OCI-M1 (cell line): ENCODE data around the gene PRKN.

Experiments
- DNase-seq: peaks from one replicate; lab custom pipeline; 2025; lab: John Stamatoyannopoulos, UW

Gene PRKN

GRCh38 chr6:162727322-162728182, at the start of gene PRKN, which contains the start of gene PACRG:
PRKN (minus strand) TSS chr6:162727766.
PACRG (plus strand) TSS chr6:162727974.
- DNase-seq = peak; percentile 99

- DNase-seq = no peak
These were observed 49.5 kb upstream of the PRKN start for GRCh38 chr6:162777091-162777490.

DNA sequence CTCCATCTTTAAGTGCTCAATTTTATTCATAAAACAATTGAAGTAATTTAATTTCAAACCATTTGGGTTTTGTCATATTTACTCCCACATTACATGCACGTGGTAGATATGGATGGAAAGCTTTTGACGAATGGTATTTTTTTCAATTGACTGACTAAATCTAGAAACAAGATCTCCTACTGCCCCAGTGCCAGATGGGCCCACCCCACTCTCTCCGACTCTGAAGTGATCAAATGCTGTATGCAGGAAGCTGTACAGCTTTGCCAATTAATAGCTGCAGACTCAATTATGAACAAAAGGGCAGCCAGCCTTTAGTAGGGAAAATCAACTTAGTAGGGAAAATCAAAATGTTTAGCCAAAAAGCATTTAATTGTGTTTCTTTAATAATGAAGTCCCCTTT, 46.4 kb upstream of the PRKN start:
- DNase-seq = no peak

DNA sequence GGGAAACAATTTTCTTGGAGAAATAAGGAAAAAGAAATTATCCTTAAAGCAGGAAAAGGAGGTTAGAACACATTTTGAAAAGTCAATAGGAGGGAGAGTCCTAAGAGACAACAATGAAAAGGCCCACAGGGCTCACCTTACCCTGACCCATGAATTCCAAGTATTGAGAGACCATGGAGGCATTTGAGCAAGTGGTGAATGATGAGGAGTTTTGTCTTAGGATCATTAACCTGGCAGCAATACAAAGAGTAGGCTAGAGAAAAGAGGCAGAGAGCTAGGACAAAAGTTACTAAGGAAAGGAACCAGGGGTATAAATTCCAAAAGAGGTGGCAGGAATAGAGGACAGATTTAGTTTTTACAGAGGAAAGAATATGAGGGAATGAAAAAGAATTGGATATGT, 44.9 kb upstream of the PRKN start:
- DNase-seq = no peak

GRCh38 chr6:162770955-162771354, 43.4 kb upstream of the PRKN start:
- no peak for DNase-seq

DNA sequence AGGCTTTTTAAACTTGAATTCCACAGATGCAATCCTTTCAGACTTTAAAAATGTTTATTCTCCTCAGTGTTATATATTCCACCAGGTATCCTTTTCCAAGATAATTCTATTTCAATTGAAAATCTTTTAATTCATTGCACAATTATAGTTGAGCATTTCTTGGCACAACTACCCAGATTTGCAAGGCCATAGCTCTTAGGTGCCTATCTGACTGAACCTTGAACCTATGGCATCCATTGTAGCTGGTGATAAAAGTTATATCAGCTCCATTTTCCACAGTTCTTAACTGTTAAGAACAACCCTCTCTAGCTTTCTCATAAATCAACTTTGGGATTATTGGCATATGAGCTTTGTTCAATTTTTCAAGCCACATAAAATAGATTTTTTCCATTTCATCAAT, 42.6 kb upstream of the PRKN start:
- no peak for DNase-seq

- no peak for DNase-seq
These were observed 26.2 kb upstream of the PRKN start for GRCh38 chr6:162753775-162754174.

GRCh38 chr6:162751211-162751859, 23.8 kb upstream of the PRKN start:
- DNase-seq = no peak

DNA sequence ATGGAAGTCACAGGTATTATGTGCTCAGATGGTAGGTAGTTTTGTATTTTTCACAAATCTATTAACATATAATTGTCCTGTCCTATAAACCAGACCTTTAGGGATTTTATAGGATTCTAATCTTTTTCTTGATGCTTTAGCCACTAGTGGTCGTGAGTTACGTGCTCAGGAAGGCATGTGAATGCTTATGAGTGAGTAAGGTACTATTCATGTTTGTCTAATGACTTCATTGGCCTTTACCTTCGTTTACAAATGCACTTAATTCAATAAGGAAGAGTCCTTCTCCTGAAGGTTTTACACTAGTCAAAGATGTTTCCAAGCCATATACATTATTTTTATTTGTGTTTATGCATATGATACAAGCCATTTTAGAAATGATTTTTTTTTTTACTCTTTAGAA, 23.2 kb upstream of the PRKN start:
- no peak for DNase-seq

DNA sequence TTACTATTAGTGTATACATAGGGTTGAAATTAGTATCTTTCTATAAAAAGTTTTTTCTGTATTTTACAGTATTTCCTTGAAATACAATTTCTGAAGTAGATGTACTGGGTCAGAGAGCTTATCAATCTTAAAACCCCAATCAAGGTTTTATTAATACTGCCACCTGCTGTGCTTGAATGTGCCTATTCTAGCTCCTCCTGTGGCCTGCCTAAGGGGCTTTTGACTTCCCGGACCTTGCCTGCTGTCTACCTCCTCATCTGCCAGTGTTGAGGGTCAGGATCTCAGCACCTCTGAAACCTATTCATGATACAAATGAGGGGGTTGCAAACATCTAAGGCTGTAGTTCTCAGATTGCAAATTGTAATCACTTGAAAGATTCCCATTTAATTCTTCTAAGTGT, 9.4 kb upstream of the PRKN start:
- no peak for DNase-seq

GRCh38 chr6:162733489-162733888, 5.9 kb upstream of the PRKN start:
- peak; percentile 13 for DNase-seq

GRCh38 chr6:162730502-162730901, 2.9 kb upstream of the PRKN start:
- DNase-seq = no peak

DNA sequence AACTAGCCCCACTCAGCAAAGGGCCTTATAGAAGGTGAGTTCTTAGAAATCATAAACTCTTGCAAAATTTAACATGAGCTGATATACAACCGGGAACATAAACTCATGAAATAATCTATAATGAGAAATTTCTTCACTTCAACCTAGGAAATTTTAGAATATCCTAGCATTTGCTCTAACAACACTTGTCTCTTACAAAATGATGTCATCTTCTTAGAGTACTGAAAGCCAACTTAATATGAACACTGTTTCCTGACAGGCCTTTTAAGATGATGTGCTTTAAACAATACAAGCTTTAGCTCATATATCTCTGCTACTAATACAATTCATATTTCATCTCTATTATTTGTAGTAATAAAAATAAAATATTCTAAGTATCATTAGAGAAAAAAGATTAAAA, 1.1 kb upstream of the PRKN start:
- no peak for DNase-seq

DNA sequence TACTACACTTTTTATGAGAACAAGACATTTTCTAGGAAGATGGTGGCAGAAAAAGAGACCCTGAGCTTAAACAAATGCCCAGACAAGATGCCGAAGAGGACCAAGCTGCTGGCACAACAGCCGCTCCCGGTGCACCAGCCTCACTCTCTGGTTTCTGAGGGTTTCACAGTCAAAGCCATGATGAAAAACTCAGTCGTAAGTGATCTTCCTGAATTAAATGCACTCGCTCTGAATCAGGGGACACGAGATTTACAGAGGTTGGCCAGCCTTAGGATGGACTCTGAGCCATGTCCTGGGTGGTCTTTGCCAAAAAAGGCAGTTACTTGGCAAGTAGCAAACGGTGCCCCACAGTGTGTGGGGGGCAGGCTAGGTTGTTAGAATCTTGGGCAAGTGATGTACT, 631 bp upstream of the PRKN start:
- peak; percentile 40 for DNase-seq

DNA sequence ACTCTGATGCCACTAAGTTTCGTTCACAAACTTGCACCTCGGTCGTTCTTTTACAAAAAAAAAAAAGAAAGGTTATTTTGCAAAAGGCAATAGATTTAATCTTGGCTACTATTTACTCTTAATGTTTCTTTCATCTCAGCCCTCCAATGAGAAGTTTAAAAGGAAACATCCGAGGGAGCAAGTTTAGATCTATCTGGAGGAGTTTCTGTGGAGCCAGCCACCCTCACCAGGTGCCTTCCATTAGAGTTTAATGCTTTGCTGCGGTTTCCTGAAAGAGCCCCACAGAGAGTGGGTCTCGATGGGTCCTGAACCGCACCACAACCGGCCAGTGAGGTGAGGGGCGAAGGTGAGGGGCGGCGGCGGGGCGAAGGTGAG, 632 bp downstream of the PRKN start:
- DNase-seq = peak; percentile 25

- DNase-seq = no peak
These were observed 4.9 kb downstream of the PRKN start for GRCh38 chr6:162722633-162723032.

GRCh38 chr6:162722226-162722625, 5.3 kb downstream of the PRKN start:
- DNase-seq = no peak

DNA sequence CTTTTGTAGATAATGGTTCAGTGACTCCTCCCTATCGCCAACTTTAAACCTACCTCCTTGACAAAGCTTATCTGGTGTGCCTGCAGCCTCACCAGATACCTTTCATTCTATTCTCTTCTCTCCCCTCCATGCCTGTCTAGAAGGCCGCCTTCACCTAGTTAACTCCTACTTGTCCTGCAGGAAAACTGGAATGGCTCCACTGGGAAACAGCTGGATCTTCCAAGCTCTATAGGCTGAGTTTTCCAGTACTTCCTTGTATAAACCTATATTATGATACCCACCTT, 6.2 kb downstream of the PRKN start:
- DNase-seq = no peak

GRCh38 chr6:162719528-162719927, 8.0 kb downstream of the PRKN start:
- no peak for DNase-seq

DNA sequence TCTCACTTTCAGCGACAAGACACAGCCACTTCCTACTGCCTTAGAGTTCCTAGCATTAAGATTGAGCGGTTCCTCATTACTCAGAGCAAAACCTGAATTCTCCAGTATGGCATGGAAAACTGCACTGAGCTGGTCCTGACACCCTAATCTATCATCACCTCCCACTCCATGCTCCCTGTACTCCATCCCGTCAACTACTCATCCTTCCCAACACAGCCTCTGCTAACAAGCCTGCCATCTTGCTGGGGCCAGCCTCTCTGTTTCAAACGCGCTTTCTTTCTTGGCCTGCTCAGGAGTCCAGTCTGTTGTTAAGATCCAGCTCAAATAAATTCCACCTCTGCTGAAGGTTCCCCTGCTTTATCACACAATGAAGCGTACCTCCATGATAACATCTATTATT, 12.0 kb downstream of the PRKN start:
- DNase-seq = no peak

DNA sequence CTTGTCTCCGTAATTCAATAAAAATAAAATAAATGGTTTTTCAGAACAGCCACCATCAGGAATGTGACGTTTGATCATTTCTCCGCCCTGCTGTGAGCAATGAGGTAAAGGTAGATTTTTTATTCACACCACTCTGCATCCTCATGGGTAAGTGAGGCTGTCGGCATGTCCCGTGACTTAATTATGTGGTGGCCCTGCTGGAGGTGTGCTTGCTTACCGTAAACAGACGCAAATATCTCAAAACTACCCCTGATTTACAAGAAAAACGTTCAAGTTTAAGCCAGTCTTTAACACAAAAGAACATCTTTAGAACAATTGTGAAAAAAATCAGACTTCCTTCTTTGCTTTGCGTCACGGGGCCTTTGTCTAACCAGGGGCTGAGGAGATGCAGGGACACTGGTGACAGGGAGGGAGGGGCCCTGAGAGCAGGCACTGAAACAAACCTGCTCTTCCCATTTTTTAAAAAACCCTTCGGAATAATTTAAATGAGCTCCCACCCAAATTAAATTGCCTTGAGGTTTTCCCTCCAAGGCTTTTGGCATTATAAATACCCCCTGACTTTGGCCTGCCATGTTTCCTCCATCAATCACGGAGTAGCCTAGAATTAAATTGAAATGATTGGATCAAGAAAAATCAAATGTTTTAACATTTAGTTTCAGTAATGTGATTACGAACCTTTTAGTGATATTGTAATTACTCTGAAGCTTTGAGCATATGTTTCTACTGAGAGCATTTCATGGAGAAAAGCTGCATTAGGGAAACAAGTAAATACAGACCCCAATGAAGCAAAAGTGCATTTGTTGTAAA, 13.4 kb downstream of the PRKN start:
- DNase-seq = no peak

- no peak for DNase-seq
These were observed 14.9 kb downstream of the PRKN start for GRCh38 chr6:162712694-162713093.

DNA sequence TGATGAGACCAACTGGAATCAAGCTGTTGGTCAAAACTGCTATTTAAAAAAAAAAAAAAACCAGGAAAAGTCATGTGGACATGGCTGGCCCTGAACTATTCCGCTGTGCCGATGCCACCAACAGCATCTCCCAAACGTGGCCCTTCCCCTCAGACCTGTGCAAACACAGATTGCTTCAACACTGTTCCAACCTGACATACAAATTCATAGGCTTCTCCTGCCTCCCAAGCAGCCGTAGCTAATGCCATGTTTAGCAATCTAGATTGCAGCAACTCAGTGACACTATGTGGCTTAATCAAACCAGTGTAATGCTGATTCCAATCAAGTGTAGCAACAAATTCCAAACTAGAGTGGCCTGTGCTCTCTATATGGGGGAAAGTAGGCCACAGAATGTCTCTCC, 16.2 kb downstream of the PRKN start:
- no peak for DNase-seq
